Stimulated activated naive CD8-positive, alpha-beta T cell treated with anti-CD3 and anti-CD28 coated beads, Interleukin-15, Interleukin-2, amounts not matched to agents 100 U/mL and 50 U/mL, for 24 hours (primary cell): ENCODE measurements around the gene PNLIPRP1.

Source experiments
- ATAC-seq: fragments of 150-1000 bp; cut with Tn5 transposase; one replicate; pipeline ENCODE4 v1.10.0; 2021
- DNase-seq: peaks from one replicate; pipeline ENCODE4 v3.0.0; 2021

Gene PNLIPRP1

DNA sequence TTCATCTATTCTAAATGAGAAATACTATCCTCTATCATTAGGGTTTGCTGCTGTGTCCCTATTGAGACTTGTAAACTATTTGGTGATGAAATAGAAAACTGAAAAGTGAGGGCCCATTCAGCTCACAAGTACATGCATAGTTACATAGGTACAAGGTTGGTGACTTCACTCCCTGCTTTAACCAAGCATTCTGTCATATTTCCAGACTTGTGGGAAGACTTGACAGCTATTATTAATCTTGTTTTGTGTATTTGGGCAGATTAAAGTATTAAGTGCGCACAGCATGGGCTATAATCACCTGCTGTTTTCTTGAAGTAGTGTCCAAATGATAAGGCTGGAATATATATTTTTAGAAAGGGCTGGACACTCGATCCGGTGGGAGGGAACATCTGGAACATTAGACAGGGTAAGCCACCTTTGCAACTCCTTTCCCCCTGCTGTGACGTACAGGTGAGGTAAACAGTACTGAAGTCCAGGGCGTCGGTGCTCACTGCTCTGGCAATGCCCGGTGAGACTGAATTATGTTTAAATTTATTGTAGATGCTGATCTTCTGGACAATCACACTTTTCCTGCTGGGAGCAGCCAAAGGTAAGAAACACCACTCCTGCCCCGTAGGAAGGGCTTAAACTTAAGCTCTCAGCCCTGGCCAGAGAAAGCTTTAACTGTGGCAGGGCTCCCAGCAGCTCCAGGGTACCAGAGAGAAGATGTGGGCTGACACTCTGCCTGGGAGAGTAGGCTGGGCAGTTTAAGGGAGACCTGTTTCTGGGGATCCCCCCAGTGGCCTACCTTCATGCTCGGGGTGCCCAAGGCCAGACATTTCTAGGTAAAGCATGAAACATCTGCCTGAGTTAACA, at the start of gene PNLIPRP1:
Gene PNLIPRP1, plus strand, starts transcription at position 370 of the 855 bp plus-strand sequence. Its CDS starts 171 bp downstream, at position 541.
- DNase-seq (no peak), ATAC-seq (no peak)

DNA sequence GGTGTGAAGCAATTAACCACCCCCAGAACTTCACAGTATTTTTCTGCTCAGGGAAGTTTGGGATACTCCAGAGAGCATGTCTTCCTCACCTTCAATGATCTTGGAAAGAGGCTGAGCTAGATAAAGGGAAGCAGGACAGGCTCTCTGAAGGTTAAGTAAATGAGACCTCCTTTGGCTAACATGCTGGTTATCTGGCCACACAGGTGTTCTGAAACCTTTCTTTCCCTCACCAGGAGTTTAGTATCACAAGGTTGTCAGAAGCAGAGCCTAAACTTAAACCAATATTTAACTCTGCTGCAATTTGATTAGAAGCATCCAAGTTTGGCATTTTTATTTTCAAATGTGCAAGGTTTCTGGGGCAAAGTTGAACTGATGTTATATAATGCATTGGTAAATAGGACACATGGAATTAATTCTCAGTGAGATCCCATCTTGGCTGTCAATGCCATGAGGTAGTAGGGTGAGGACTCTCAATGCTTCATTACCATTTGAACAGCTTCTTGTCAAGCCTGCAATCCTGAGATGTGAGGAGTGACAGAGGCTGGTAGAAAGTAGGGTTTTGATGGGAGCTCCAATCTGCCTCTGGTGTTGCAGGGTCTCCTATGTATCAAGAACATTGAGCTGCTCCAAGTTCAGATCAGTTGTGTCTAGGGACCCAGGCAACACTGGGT, 48.6 kb upstream of the PNLIPRP1 start:
- no peak for ATAC-seq
- DNase-seq = no peak

GRCh38 chr10:116545122-116545521, 45.6 kb upstream of the PNLIPRP1 start:
- DNase-seq = no peak
- ATAC-seq = no peak

GRCh38 chr10:116545756-116546155, 45.0 kb upstream of the PNLIPRP1 start, which contains the start of gene PNLIP:
Gene PNLIP (plus strand): TSS chr10:116545931. CDS start chr10:116546093, 162 bp downstream.
- ATAC-seq (no peak), DNase-seq (no peak)

- ATAC-seq (no peak), DNase-seq (no peak)
These were observed 42.5 kb upstream of the PNLIPRP1 start for GRCh38 chr10:116548301-116548700.

- DNase-seq = no peak
- ATAC-seq = no peak
These were observed 37.3 kb upstream of the PNLIPRP1 start for GRCh38 chr10:116553378-116553980.

DNA sequence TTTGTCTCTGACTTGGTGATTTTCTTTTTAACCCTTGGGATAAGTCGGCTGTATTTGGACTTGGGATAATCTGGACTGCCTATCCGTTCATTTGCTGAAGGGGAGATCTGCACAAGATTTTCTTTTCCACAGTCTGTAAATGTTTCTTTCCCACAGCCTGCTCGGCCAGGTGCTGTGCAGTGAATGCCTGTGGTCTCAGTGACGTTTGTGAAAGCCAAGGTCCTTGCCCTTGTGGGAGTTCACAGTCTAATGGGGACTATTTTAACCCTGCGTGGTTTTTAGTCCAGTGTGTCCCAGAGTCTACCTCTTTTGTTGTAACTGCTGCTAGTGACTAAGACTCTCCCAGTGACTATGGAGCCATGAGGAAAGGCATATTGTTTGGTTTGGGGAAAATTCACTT, 36.1 kb upstream of the PNLIPRP1 start:
- DNase-seq (no peak), ATAC-seq (no peak)

GRCh38 chr10:116555880-116556279, 34.9 kb upstream of the PNLIPRP1 start:
- no peak for DNase-seq

DNA sequence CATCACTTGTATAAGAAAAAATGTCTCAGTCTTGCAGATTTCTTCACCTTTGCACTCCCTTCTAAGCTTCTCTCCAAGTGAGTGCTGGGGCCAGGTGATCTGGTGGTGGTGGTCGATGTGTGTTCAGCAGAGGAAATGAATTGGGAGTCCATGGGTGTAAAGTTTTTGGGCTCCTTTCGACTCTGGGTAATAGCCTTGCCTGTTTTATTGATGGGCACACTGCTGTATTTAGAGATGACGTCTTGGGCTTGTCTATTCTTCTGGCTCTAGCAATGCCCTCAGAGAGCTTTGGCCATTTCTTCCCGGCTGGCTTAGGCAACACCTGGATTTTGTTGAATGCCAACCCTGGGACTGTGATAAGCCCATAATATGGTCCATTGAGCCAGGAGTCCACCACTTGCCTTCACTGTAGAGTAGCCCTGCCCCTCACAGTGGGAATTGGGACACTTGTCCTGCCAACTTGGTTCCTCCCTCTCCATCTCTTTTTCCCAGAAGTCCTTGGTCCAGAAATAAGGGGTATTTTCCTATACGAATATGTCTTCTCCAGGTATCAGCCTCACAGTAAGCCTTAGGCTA, 33.4 kb upstream of the PNLIPRP1 start:
- no peak for DNase-seq
- ATAC-seq = no peak

More at GRCh38 chr10:116555880-116556279, 34.9 kb upstream of the PNLIPRP1 start:
- ATAC-seq = no peak

DNA sequence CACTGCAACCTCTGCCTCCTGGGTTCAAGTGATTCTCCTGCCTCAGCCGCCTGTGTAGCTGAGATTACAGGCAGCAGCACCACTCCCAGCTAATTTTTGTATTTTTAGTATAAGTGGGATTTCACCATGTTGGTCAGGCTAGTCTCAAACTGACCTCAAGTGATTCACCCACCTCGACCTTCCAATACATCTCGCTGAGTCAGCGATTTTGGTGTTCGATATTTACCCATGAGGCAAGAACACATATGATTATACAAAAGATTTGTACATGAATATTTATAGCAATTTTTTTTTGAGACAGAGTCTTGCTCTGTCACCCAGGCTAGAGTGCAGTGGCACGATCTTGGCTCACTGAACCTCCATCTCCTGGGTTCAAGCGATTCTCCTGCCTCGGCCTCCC, 25.2 kb upstream of the PNLIPRP1 start:
- DNase-seq (no peak), ATAC-seq (no peak)

GRCh38 chr10:116566932-116567331, 23.8 kb upstream of the PNLIPRP1 start:
- ATAC-seq (no peak), DNase-seq (no peak)

DNA sequence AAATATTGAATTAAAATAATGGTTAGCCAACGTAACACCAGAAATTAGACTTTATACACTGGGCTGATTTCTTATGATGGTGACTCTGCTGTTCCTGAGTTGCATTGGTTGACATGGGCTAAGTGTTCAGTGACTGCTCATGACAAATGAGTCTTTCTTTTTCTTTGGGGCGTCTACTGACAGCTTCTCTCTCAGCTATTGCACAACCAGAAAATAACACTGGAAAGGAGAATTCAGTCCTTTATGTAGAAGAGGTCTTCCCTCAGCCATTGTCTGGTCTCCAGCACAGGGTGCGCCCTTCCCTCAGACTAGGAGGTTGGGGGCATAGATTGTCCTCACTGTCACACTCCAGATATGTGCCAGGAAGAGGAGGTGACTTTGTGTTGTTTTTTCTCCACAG, 23.4 kb upstream of the PNLIPRP1 start:
- ATAC-seq (no peak), DNase-seq (no peak)

DNA sequence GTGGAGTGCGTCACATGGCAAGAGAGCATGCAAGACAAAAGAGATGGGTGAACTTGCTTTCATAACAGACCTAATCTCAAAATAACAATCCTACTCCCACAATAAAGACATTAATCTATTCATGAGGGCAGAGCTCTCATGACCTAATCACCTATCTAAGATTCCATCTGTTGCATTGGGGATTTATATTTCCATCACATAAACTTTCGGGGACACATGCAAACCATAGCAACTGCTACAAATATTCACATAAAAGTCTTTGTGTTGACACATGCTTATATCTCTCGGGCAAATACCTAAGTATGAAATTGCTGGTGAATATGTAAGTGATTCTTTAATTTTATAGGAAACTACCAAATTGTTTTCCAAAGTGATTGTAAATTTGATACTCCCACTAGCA, 16.0 kb upstream of the PNLIPRP1 start:
- DNase-seq (no peak), ATAC-seq (no peak)

DNA sequence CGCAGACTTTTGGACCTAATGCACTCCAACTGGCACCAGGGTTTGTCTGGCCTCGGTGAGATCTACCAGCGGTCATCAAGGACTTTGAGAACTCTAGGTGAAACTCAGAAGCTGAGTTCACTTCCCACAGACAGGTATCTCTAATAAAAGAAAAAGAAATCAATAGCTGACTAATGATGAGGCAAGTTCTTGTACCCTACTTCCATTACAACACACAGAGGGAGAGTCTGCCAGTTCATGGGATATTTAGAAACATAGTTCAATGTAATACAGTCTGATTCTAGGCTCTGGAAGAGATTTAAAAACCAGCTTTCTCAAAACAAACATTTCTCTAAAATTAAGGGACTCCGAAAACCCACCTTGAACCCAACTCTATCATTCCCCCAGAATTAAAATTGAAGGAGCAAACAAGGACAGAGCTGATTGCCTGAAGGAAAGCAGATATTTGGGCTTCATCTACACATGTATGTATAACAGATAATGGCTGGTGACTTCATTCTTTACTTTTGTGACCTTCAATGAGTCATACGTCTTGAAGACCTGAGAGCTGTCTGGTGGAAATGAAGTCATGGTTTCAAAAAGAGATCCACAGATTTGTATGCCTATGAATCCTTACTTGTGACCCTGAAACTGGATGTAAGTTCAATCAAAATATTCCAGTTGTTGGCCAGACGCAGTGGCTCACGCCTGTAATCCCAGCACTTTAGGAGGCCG, 2.7 kb upstream of the PNLIPRP1 start:
- DNase-seq (no peak), ATAC-seq (no peak)

GRCh38 chr10:116588995-116589394, 1.8 kb upstream of the PNLIPRP1 start:
- DNase-seq = no peak
- ATAC-seq = no peak

- no peak for DNase-seq
- no peak for ATAC-seq
These were observed 833 bp upstream of the PNLIPRP1 start for GRCh38 chr10:116589926-116590325.

- no peak for DNase-seq
- ATAC-seq = no peak
These were observed 2.5 kb downstream of the PNLIPRP1 start for GRCh38 chr10:116593139-116593740.

- ATAC-seq = no peak
- no peak for DNase-seq
These were observed 3.8 kb downstream of the PNLIPRP1 start for GRCh38 chr10:116594525-116595035.

DNA sequence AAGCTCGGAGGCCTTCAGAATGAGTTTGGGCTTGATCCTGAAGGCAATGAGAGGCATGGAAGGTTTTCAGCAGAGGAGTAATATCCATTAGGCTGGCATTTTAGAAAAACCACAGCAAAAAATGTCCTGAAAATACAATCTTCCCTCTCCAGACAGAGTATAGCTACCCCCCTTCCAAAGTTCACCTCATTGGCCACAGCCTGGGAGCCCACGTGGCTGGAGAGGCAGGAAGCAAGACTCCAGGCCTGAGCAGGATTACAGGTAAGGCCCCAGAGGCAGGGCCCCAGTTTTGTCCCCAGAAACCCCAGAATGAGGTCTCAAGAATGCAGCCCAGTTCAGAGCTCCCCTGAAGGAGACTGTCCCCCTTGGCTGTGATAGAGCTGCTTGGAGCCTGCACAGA, 5.3 kb downstream of the PNLIPRP1 start:
- DNase-seq (no peak), ATAC-seq (no peak)

DNA sequence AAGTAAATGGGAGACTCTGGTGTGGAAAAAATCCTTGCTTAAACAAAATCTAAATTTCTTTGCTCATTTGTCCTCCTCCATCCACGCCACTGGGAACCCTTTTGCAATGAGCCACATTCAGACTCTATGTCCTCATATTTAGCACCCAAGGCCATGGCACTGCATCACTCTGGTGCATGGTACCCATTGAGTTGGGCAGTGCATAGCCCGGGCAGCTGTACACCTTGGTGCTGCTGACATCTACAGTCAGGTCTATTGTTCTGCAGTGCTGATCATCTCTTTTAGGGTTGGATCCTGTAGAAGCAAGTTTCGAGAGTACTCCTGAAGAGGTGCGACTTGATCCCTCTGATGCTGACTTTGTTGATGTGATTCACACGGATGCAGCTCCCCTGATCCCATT, 6.8 kb downstream of the PNLIPRP1 start:
- DNase-seq = no peak
- no peak for ATAC-seq

- DNase-seq (no peak), ATAC-seq (no peak)
These were observed 7.6 kb downstream of the PNLIPRP1 start for GRCh38 chr10:116598329-116598728.
